Stimulated activated effector memory CD8-positive, alpha-beta T cell treated with anti-CD3 and anti-CD28 coated beads, Interleukin-12 subunit alpha, Interleukin-12 subunit beta, amount 100 ng/mL, for 72 hours (primary cell): Measurements from ENCODE around the gene SEMA3G.

ENCODE experiments used
- ATAC-seq: fragments of 150-1000 bp; cut with Tn5 transposase; 2 replicates; pipeline ENCODE4 v1.10.0; 2021
- DNase-seq, 2 donors: peaks; one replicate each; pipeline ENCODE4 v3.0.0; 2021 to 2022; ENCODE audit warnings: low spot score in 2 of 2
- H3K27ac Mint-ChIP-seq: one replicate; pipeline ENCODE4 v1.8.0; 2022; ENCODE audit warnings: mild to moderate bottlenecking, mixed read lengths
- H3K36me3 Mint-ChIP-seq: one replicate; pipeline ENCODE4 v1.8.0; 2022; ENCODE audit warnings: mild to moderate bottlenecking, mixed read lengths
- H3K4me1 Mint-ChIP-seq: one replicate; pipeline ENCODE4 v1.8.0; 2022; ENCODE audit warnings: mixed read lengths
- H3K4me3 Mint-ChIP-seq: one replicate; pipeline ENCODE4 v1.8.0; 2022; ENCODE audit warnings: mild to moderate bottlenecking, mixed read lengths
- H3K9me3 Mint-ChIP-seq: one replicate; pipeline ENCODE4 v1.8.0; 2022; ENCODE audit warnings: mixed read lengths

Gene SEMA3G

DNA sequence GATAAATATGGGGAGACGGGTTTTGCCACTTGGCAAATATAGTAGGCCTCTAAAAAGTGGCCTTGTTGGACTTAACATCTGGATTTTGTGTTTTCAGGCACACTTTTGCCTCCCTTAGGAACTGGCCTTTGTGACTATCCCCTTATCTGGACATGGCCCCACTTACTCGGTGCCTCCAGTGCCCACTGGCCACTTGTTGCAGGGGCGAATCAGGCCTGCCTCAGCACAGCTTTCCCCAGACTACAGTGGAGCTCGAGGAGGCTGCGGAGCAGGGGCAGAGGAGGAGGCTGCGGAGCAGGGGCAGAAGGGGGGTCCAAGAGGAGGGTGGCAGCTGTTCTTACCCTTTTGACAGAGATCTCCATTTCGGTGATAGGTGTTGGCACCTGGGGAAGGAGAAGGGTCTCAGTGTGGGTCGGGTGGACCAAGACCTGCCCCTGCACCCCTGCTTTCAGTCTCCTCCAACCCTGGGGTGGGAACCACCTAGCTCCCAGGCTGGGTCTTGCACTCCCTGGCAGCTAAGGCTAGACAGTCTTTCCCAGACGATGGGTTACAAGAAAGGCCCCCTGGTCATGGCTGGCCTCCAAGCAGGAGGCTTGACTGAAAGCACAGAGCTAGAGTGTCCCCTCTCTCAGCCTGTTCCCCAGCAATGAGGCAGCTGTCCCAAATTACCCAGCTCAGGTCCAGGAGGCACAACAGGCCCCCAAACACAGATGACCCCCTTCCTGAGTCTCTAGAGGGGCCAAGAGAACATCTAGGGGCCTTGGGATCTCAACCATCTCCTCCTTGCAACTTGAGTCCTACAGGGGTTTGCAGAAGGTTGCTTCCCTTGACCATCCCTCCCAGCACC, 6.1 kb downstream of the SEMA3G start:
- no peak for DNase-seq
- no peaks in the 10 kb centered on the region for H3K9me3 Mint-ChIP-seq
- no peak overlapping the region for H3K27ac Mint-ChIP-seq
- no peak overlapping the region for H3K4me3 Mint-ChIP-seq
- no peaks in the 10 kb centered on the region for H3K4me1 Mint-ChIP-seq
- no peaks in the 10 kb centered on the region for H3K36me3 Mint-ChIP-seq
- no peak for ATAC-seq

GRCh38 chr3:52438104-52438376, 6.9 kb downstream of the SEMA3G start:
- Mint-ChIP-seq H3K9me3 (no peaks in the 10 kb centered on the region), H3K4me1 (no peaks in the 10 kb centered on the region), H3K36me3 (no peaks in the 10 kb centered on the region), H3K27ac (no peak overlapping the region), H3K4me3 (no peak overlapping the region)
- ATAC-seq, result no peak
- DNase-seq, result no peak

- no peak for ATAC-seq
- no peaks in the 10 kb centered on the region for H3K36me3 Mint-ChIP-seq
- no peaks in the 10 kb centered on the region for H3K4me1 Mint-ChIP-seq
- H3K27ac Mint-ChIP-seq, result peak overlapping the region; percentile 43
- H3K9me3 Mint-ChIP-seq, result no peaks in the 10 kb centered on the region
- no peak for DNase-seq
- H3K4me3 Mint-ChIP-seq, result no peak overlapping the region
Observed at GRCh38 chr3:52437326-52438103, 7.4 kb downstream of the SEMA3G start.

DNA sequence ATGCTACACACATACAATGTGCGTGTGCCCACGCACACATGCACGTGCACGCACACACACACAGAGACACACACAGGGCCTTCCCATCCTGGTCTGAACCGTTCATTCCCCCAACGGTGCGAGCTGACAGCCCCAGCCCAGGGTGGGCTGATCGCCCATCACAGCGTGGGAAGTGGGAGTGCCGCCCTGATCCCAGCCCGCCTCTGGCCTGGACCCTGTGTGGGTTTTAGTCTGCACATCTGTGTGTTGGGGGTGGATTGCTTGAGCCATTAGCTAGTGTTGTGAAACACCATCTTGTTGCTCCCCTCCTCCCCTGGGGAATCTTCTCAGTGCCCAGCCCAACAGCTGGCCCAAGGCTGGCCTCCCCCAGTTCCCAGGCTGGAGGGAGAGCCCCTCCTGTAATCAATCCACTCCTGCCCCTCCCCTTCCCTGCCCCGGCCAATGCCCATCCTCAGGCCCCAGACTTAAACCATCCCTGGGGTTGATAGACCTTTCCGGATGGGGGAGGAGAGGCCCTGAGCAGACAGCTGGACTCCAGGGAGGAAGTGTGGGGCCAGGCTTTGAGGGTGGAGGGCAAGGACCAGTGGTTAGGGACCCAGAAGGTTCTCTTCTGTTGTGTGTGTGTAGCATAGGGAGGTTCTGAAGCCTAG, 8.3 kb downstream of the SEMA3G start:
- no peaks in the 10 kb centered on the region for H3K36me3 Mint-ChIP-seq
- ATAC-seq (no peak), DNase-seq (no peak)
- no peaks in the 10 kb centered on the region for H3K9me3 Mint-ChIP-seq
- H3K4me1 Mint-ChIP-seq, result peaks cover 6% of the 10 kb centered on the region
- H3K4me3 Mint-ChIP-seq, result no peak overlapping the region
- H3K27ac Mint-ChIP-seq, result peak overlapping the region; percentile 43

DNA sequence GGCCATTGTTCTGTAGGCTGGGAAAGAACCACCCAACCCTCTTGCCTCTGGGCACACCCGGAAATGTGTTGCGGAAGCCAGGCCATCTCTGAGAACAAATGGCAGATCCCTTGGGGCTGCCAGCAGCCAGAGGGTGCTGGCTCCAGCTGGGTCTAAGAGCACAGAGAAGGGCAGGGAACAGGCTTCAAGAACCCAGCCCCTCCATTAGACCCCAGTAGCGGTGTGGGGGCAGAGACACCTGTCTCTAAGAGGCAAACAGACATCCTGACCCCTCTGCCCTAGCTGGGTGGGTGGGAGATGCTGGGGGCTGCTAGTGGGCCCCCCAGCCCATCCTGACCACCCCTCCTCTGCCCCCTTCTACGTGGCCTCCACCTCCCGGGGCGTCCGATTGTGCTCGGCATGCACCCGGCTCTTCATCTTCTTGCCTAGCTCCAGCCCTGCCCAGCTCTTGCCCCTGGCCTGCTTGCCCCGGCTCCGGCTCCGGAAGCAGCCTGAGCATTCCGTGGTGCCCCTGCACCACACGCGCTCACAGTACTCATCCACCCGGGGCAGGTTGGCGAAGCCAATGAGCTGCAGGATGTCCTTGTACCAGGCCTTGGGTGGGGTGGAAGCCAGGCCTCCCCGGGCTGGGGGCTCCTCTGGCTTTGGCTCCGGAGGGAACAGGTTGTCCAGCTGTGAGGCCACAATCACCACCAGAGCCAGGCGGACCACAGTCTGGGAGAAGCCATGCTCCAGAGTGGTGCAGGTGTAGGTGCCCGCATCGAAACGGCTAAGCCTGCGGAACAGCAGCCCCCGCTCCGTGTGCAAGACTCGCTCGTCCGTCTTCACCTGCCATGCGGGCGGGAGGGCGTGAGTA, 9.4 kb downstream of the SEMA3G start:
- Mint-ChIP-seq H3K9me3 (no peaks in the 10 kb centered on the region), H3K4me3 (no peak overlapping the region), H3K36me3 (no peaks in the 10 kb centered on the region), H3K4me1 (peaks cover 6% of the 10 kb centered on the region), H3K27ac (no peak overlapping the region)
- DNase-seq, result no peak
- ATAC-seq, result no peak

DNA sequence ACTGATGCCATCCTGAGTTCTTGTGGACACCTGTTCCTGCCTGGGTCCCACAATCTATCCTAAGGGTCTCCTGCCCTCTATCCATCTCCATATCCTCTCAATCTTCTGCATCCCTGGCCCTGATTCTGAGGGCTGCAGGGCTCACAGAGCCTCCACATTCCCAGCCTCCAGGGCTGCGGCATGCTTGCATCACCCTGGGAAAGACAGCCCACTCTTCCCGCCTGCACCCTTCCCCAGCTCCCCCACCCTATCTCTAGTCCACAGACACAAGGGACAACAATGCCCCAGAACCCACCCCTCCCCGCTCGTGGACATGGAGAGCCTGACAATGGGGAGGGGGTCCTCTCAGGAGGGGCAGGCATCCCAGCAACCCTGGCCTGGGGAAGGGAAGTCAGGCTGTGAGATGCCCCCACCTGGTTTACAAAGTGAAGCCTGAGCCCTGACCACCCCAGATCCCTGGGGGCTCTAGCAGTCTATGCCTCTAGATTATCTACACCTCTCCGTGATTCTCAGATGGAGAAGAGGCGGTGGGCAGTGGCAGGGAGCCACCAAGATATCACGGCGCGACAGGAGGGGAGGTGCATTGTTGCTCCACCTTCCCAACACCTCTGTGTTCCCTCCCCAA, 10.3 kb downstream of the SEMA3G start:
- H3K27ac Mint-ChIP-seq, result no peak overlapping the region
- ATAC-seq (no peak), DNase-seq (no peak)
- H3K4me1 Mint-ChIP-seq, result peaks cover 6% of the 10 kb centered on the region
- no peaks in the 10 kb centered on the region for H3K9me3 Mint-ChIP-seq
- H3K4me3 Mint-ChIP-seq, result no peak overlapping the region
- H3K36me3 Mint-ChIP-seq, result no peaks in the 10 kb centered on the region

GRCh38 chr3:52433996-52434479, 10.9 kb downstream of the SEMA3G start:
- Mint-ChIP-seq H3K4me3 (no peak overlapping the region), H3K9me3 (no peaks in the 10 kb centered on the region), H3K4me1 (peaks cover 6% of the 10 kb centered on the region), H3K27ac (peak overlapping the region; percentile 58), H3K36me3 (no peaks in the 10 kb centered on the region)
- DNase-seq, result no peak
- ATAC-seq, result no peak

GRCh38 chr3:52433328-52433995, 11.4 kb downstream of the SEMA3G start:
- Mint-ChIP-seq H3K9me3 (no peaks in the 10 kb centered on the region), H3K4me3 (no peak overlapping the region)

DNA sequence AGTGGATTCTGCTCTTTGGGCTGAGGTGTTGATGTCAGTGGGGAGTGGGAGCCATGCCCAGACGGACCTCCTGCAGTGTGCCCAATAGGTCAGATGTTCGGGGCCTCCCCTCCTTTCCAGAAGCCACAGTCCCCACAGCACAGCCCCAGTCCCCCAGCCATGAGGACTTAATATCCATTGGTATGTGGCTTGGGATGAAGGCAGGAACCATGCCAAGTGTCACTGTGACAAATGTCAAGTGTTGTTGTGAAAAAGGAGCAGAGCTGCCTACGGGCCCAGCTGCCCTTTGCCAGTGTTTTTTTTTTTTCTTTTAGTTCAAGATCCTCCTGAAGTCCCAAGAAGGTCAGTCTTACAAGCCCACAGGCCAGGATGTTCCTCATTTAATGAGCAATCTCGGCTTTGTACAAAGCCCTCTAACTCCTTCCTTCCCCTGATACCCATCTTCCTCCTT, 12.2 kb downstream of the SEMA3G start:
- Mint-ChIP-seq H3K9me3 (no peaks in the 10 kb centered on the region), H3K36me3 (no peaks in the 10 kb centered on the region), H3K27ac (peak overlapping the region; percentile 41), H3K4me3 (no peak overlapping the region), H3K4me1 (peaks cover 6% of the 10 kb centered on the region)
- ATAC-seq (no peak), DNase-seq (no peak)

More at GRCh38 chr3:52433328-52433995, 11.4 kb downstream of the SEMA3G start:
- Mint-ChIP-seq H3K36me3 (no peaks in the 10 kb centered on the region), H3K27ac (peak overlapping the region; percentile 58), H3K4me1 (peaks cover 6% of the 10 kb centered on the region)
- DNase-seq (no peak), ATAC-seq (peak; percentile 55)

DNA sequence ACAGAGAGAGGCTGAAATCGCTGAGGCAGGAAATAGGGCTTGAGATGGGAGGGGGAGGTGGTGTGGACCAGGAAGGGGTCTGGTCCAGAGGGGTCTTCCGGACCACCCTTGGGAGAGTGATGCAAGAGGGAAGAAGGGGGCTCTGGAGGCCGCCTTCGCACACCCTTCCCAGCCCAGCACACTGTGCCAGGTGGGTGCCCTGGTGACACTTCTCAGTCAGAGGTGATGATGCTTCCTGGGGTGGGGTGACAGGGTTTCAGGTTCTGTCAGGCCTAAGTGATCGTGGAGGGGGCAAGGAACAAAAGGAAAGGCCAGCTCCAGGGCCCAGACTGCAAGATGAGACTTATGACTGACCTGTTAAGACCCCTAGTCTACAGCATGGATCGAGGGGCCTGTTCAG, 12.7 kb downstream of the SEMA3G start:
- DNase-seq (no peak), ATAC-seq (peak; percentile 42)
- Mint-ChIP-seq H3K4me3 (no peak overlapping the region), H3K27ac (peak overlapping the region; percentile 41), H3K9me3 (no peaks in the 10 kb centered on the region), H3K4me1 (peaks cover 6% of the 10 kb centered on the region), H3K36me3 (no peaks in the 10 kb centered on the region)

DNA sequence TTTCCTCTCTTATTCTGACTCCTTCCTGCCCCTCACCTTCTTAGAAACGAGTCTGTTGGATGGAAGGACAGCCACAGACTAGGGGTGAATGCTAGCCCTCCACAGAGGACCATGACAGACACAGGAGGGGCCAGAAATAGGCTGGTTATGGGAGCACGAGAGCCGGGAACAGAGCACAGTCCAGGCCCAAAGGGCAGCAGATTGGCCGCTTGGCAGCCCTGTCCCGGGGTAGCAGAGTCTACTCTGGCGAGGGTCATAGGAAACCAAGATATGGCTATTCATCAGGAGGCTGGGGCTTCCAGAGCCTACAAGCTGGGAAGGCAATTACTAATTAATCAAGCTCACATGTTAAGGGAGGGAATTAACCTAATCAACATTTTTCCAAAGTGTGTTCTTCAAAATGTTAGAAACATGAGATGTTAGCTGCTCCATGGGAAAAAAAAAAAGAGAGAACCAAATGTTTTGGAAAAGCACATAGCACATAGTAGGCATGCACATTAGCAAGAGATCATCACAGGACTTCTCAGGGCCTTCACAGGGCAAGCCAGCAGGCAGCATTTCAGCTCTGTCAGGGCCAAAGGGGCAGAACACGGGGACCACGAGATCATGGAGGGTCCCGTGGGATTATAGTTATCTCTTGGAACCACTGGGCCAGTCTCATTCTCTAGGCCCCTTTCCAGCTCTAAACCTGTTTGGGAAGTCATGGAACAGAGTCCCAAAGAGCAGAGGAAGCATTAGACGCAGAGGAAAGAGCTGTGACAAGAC, 13.3 kb downstream of the SEMA3G start:
- no peak for DNase-seq
- ATAC-seq, result no peak
- no peak overlapping the region for H3K4me3 Mint-ChIP-seq
- H3K9me3 Mint-ChIP-seq, result no peaks in the 10 kb centered on the region
- H3K36me3 Mint-ChIP-seq, result no peaks in the 10 kb centered on the region
- peak overlapping the region; percentile 41 for H3K27ac Mint-ChIP-seq
- H3K4me1 Mint-ChIP-seq, result peaks cover 6% of the 10 kb centered on the region

GRCh38 chr3:52430416-52430810, 14.5 kb downstream of the SEMA3G start:
- Mint-ChIP-seq H3K4me1 (peaks cover 6% of the 10 kb centered on the region), H3K9me3 (no peaks in the 10 kb centered on the region), H3K36me3 (no peaks in the 10 kb centered on the region), H3K27ac (peak overlapping the region; percentile 18), H3K4me3 (no peak overlapping the region)
- ATAC-seq, result no peak
- no peak for DNase-seq

- H3K36me3 Mint-ChIP-seq, result no peaks in the 10 kb centered on the region
- no peak for ATAC-seq
- no peak overlapping the region for H3K4me3 Mint-ChIP-seq
- peak overlapping the region; percentile 18 for H3K27ac Mint-ChIP-seq
- DNase-seq, result no peak
- no peaks in the 10 kb centered on the region for H3K9me3 Mint-ChIP-seq
- peaks cover 6% of the 10 kb centered on the region for H3K4me1 Mint-ChIP-seq
Observed at GRCh38 chr3:52429779-52430415, 15.0 kb downstream of the SEMA3G start.
